DOHH2 (cell line): ENCODE data around the gene STX16.

Experiments
- H3F3A ChIP-seq: fragments of 200-600 bp; sonication (generic), shearing (Covaris generic); 2 replicates; pipeline ENCODE4 v1.6.0; 2016; ENCODE audit warnings: antibody characterized with exemption, mild to moderate bottlenecking; ENCODE audit not compliant: control insufficient read depth, insufficient read depth
- H3K27ac ChIP-seq: fragments of 200-600 bp; sonication (generic); 2 replicates; pipeline ENCODE4 v1.5.1; 2014; ENCODE audit warnings: low read depth, mild to moderate bottlenecking, low read length, moderate library complexity
- H3K27me3 ChIP-seq: fragments of 200-600 bp; sonication (generic); 2 replicates; pipeline ENCODE4 v1.6.1; 2014; ENCODE audit warnings: mild to moderate bottlenecking, low read length, mixed read lengths; ENCODE audit not compliant: control insufficient read depth
- H3K36me3 ChIP-seq: fragments of 200-600 bp; sonication (generic); 2 replicates; pipeline ENCODE4 v1.6.1; 2014; ENCODE audit warnings: mild to moderate bottlenecking, low read length, moderate library complexity, mixed read lengths; ENCODE audit not compliant: control insufficient read depth
- H3K4me1 ChIP-seq: fragments of 200-600 bp; sonication (generic); 2 replicates; pipeline ENCODE4 v1.6.1; 2014; ENCODE audit warnings: mild to moderate bottlenecking, low read length, mixed read lengths; ENCODE audit not compliant: control insufficient read depth
- H3K4me2 ChIP-seq: fragments of 200-600 bp; sonication (generic); 2 replicates; pipeline ENCODE4 v1.6.0; 2014; ENCODE audit warnings: mild to moderate bottlenecking, low read length, moderate library complexity
- H3K4me3 ChIP-seq: fragments of 200-600 bp; sonication (generic); 2 replicates; pipeline ENCODE4 v1.5.1; 2014; ENCODE audit warnings: mild to moderate bottlenecking, low read length, mixed read lengths
- H3K79me2 ChIP-seq: fragments of 200-600 bp; sonication (generic); 2 replicates; pipeline ENCODE4 v1.6.1; 2014; ENCODE audit warnings: mild to moderate bottlenecking, low read length, mixed read lengths; ENCODE audit not compliant: control insufficient read depth
- H3K9me2 ChIP-seq: fragments of 200-600 bp; sonication (generic); replicated peaks from 2 replicates; pipeline ENCODE4 v1.6.1; 2014; ENCODE audit warnings: mild to moderate bottlenecking, low read length, mixed read lengths; ENCODE audit not compliant: control insufficient read depth
- H3K9me3 ChIP-seq: fragments of 200-600 bp; sonication (generic); 2 replicates; pipeline ENCODE4 v1.6.1; 2014; ENCODE audit warnings: antibody characterized with exemption, low read length, mixed read lengths; ENCODE audit not compliant: control insufficient read depth, insufficient read depth
- H4K20me1 ChIP-seq: fragments of 200-600 bp; sonication (generic); 2 replicates; pipeline ENCODE4 v1.6.0; 2014; ENCODE audit warnings: low read depth, mild to moderate bottlenecking, antibody characterized with exemption, low read length, moderate library complexity; ENCODE audit not compliant: control insufficient read depth, insufficient read depth
- EZH2phosphoT487 ChIP-seq: fragments of 200-600 bp; sonication (generic); IDR thresholded peaks from 2 replicates; pipeline ENCODE4 v1.6.1; 2017; ENCODE audit warnings: borderline replicate concordance, mild to moderate bottlenecking, antibody characterized with exemption, low read length, moderate library complexity, mixed read lengths
- TF ChIP-seq, protein P1 (sequence below): fragments of 200-600 bp; sonication (generic); IDR thresholded peaks from one replicate; pipeline ENCODE4 v1.5.1; 2014; ENCODE audit warnings: antibody characterized with exemption, mild to moderate bottlenecking, low read depth, low read length; ENCODE audit not compliant: poor library complexity, severe bottlenecking

The STX16 gene

DNA sequence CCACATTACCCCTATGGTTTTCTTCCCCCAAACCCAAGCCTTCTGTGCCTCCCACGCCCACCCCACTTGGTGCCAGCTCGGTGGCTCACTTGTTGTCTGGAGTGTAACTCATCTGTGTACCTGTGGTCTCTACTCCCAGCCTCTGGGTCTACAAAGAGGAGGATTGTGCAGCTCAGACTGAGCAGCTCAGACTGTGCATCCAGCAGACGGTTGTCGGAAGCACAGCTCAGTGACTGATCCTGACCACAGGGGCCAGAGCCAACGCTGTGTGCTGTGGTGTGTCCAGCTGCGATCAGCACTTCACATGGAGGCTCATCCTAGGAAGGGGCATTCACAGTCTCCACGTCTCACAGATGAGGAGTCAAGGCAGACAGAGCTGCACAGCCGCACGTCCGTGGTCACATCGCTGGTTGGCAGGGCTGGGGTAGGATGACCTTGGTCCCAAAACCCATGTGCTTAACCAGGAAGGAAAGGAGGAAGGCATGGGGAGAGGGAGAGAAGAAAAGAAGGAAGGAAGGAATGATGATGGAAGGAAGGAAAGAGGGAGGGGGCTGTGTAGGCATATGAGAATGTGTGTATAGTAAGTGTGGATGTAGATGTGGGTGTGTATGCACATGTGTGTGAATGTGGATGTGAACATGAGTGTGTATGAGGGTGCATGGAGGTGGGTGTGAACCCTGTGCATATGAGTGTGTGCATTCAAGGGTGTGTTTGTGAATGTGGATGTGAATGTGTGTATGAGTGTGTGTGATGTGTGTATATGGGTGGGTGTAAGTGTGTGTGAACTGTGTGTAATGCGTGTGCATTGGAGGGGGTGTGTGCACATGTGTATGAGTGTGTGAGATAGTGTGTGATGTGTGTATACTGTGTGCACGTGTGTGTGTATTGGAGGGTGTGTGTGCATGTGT lies 28.2 kb upstream of the STX16 start:
- H3K9me2 ChIP-seq, result no peaks in the 10 kb centered on the region
- no peaks in the 10 kb centered on the region for H3K4me1 ChIP-seq
- no peaks in the 10 kb centered on the region for H3K9me3 ChIP-seq
- H3K79me2 ChIP-seq, result no peaks in the 10 kb centered on the region
- no peaks in the 10 kb centered on the region for H3F3A ChIP-seq
- TF ChIP-seq, protein P1, sequence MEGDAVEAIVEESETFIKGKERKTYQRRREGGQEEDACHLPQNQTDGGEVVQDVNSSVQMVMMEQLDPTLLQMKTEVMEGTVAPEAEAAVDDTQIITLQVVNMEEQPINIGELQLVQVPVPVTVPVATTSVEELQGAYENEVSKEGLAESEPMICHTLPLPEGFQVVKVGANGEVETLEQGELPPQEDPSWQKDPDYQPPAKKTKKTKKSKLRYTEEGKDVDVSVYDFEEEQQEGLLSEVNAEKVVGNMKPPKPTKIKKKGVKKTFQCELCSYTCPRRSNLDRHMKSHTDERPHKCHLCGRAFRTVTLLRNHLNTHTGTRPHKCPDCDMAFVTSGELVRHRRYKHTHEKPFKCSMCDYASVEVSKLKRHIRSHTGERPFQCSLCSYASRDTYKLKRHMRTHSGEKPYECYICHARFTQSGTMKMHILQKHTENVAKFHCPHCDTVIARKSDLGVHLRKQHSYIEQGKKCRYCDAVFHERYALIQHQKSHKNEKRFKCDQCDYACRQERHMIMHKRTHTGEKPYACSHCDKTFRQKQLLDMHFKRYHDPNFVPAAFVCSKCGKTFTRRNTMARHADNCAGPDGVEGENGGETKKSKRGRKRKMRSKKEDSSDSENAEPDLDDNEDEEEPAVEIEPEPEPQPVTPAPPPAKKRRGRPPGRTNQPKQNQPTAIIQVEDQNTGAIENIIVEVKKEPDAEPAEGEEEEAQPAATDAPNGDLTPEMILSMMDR, result no peak
- no peak for TF ChIP-seq EZH2phosphoT487
- no peaks in the 10 kb centered on the region for H3K36me3 ChIP-seq
- no peaks in the 10 kb centered on the region for H3K27me3 ChIP-seq
- H3K4me3 ChIP-seq, result no peak overlapping the region
- no peaks in the 10 kb centered on the region for H4K20me1 ChIP-seq
- H3K27ac ChIP-seq, result no peak overlapping the region
- no peak overlapping the region for H3K4me2 ChIP-seq

DNA sequence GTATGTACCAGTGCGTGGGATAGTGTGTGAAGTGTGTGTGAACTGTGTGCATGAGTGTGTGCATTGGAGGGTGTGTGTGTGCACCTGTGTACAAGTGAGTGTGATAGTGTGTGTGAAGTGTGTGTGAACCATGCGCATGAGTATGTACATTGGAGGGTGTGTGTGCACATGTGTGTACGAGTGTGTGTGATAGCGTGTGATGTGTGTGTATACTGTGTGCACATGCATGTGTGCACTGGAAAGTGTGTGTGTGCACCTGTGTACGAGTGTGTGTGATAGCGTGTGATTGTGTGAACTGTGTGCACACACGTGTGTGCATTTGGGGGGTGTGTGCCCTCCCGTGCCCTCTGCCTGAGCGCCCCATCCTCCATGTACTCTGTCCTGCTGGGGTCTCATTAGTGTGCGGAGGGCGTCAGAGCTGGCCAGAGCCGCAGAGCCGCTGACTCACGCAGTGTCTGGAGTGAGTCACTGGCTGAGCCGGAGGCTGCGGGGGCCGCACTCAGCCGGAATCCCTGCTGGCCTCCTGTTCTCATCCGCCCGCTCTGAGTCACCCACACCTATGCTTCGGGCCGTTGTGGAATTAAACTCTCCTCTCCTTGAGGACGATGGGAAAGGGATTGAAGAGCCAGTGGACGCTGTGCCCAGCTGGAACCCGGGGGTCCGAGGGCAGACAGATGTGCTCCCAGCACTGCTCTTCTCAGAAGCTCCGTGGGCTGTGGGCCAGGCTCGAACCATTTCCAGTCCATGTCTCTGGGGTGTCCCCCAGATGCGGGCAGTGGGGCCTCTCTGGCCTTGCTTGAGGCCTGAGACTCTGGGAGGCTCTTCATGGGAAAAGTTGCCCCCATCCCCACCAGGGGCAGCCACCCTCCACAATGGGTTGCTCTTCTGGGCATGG lies 27.3 kb upstream of the STX16 start:
- Histone ChIP-seq H3F3A (no peaks in the 10 kb centered on the region), H3K4me2 (no peak overlapping the region), H3K36me3 (no peaks in the 10 kb centered on the region), H3K27ac (no peak overlapping the region), H4K20me1 (no peaks in the 10 kb centered on the region), H3K4me3 (no peak overlapping the region), H3K9me2 (no peaks in the 10 kb centered on the region), H3K79me2 (no peaks in the 10 kb centered on the region), H3K27me3 (no peaks in the 10 kb centered on the region), H3K4me1 (no peaks in the 10 kb centered on the region), H3K9me3 (no peaks in the 10 kb centered on the region)
- no peak for TF ChIP-seq EZH2phosphoT487
- TF ChIP-seq, protein P1, result no peak

DNA sequence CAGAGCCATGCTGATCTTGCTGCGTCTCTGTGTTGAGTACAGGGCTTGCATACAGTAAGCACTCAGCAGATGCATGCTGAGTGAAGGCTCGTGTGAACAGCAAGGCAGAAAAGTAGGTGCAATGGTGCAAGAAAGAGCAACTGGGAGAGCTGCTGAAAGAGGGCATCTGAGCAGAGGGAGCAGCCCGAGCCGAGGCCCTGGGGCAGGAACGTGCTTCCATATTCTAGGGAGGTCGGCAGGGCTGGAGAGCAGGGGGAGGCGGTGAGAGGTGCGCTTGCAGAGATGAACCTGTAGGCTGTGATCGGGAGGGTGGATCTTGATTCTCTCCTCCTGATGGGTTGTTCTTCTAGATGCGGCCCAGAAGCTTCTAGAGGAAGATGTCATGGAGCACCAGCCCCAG lies 26.4 kb upstream of the STX16 start:
- H4K20me1 ChIP-seq, result no peaks in the 10 kb centered on the region
- no peak overlapping the region for H3K27ac ChIP-seq
- no peaks in the 10 kb centered on the region for H3K4me1 ChIP-seq
- no peaks in the 10 kb centered on the region for H3K27me3 ChIP-seq
- no peaks in the 10 kb centered on the region for H3K36me3 ChIP-seq
- TF ChIP-seq, protein P1, result no peak
- TF ChIP-seq EZH2phosphoT487, result no peak
- H3F3A ChIP-seq, result no peaks in the 10 kb centered on the region
- no peaks in the 10 kb centered on the region for H3K9me2 ChIP-seq
- H3K4me3 ChIP-seq, result no peak overlapping the region
- no peak overlapping the region for H3K4me2 ChIP-seq
- no peaks in the 10 kb centered on the region for H3K9me3 ChIP-seq
- no peaks in the 10 kb centered on the region for H3K79me2 ChIP-seq
